Measurements from ENCODE around the gene TRAFD1.

The TRAFD1 gene

DNA sequence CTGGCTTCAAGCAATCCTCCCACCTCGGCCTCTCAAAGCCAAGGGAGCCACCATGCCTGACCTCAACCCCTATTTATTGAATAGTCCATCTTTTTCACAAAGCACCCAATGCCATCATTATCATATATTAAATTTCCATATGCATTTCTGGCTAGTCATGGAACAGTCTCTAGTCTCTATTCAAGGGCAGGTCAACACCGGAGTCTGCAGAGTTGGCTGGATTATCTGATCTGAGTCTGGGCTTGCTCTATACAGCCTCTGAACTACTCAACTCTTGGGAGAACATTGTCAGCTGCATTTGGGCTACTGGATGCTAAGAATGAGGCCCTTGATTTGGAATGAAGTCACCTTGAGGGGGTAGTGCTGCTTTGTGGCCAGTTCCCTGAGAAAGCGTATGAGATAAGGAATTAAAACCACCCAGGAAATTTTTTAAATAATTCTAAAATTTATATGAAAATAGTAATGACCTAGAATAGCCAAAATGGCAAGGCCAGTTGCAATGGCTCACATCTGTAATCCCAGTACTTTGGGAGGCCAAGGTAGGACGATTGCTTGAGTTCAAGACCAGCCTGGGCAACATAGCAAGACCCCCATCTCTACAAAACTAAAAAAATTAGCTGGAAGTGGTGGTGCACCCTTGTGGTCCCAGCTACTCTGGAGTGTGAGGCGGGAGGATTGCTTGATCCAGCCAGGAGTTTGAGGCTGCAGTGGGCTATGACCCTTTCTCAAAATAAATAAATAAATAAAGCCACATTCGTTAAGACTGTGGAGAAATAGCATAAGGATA lies 9.9 kb upstream of the TRAFD1 start:
- no peak for DNase-seq (ENCODE audit: low read depth in 1 of 2, low spot score in 1 of 2)

GRCh38 chr12:112116232-112117060 lies 8.9 kb upstream of the TRAFD1 start:
- DNase-seq (ENCODE audit: low read depth in 1 of 2, low spot score in 1 of 2): no peak

- no peak for DNase-seq (ENCODE audit: low read depth in 1 of 2, low spot score in 1 of 2)
These were observed 7.7 kb upstream of the TRAFD1 start for GRCh38 chr12:112117685-112118084.

GRCh38 chr12:112121780-112122565 lies 3.4 kb upstream of the TRAFD1 start:
- DNase-seq (ENCODE audit: low read depth in 1 of 2, low spot score in 1 of 2): no peak

- no peak for DNase-seq (ENCODE audit: low read depth in 1 of 2, low spot score in 1 of 2)
These were observed 2.3 kb upstream of the TRAFD1 start for GRCh38 chr12:112122823-112123690.

- no peak for DNase-seq (ENCODE audit: low read depth in 1 of 2, low spot score in 1 of 2)
These were observed 476 bp upstream of the TRAFD1 start for GRCh38 chr12:112124918-112125249.

GRCh38 chr12:112126000-112126438 lies 659 bp downstream of the TRAFD1 start:
- no peak for DNase-seq (ENCODE audit: low read depth in 1 of 2, low spot score in 1 of 2)

DNA sequence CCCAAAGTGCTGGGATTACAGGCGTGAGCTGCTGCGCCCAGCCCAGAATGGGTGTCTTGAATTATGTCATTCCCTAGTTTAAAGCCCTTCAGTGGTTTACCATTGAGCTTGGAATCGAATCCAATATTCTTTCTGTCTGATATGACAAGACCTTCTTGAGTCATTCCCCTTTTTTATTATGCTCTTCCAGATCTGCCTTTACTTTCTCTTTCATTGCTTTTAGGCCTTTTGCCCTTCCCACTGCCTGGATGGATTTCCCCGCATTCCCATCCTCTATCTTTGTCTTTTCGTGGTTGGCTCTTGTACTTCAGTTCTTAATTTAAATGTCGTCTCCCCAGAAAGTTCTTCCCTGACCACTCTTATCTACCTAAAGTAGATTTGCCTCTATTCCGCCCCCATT lies 1.6 kb downstream of the TRAFD1 start:
- DNase-seq (ENCODE audit: low read depth in 1 of 2, low spot score in 1 of 2): no peak

- DNase-seq (ENCODE audit: low read depth in 1 of 2, low spot score in 1 of 2): no peak
These were observed 5.2 kb downstream of the TRAFD1 start for GRCh38 chr12:112130441-112130998.

- no peak for DNase-seq (ENCODE audit: low read depth in 1 of 2, low spot score in 1 of 2)
These were observed 6.3 kb downstream of the TRAFD1 start for GRCh38 chr12:112131686-112132085.

DNA sequence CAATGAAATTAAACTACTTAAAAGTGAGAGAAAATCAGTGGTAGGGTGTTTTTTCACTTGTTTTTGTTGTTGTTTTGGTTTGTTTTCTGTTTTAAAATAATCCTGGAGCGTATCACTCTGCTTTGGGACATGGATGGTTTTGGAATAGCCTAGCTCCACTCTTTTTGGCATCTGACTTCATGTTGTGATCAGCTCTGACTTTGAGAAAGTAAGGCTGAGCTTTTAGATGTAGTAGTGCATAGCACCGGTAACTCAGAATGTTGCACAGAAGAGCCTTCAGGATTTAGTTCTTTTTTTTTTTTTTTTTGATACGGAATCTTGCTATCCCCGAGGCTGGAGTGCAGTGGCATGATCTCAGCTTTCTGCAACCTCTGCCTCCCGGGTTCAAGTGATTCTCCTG lies 8.1 kb downstream of the TRAFD1 start:
- DNase-seq (ENCODE audit: low read depth in 1 of 2, low spot score in 1 of 2): no peak

GRCh38 chr12:112134731-112135130 lies 9.4 kb downstream of the TRAFD1 start:
- no peak for DNase-seq (ENCODE audit: low read depth in 1 of 2, low spot score in 1 of 2)

- no peak for DNase-seq (ENCODE audit: low read depth in 1 of 2, low spot score in 1 of 2)
These were observed 15.4 kb downstream of the TRAFD1 start for GRCh38 chr12:112140728-112141127.

DNA sequence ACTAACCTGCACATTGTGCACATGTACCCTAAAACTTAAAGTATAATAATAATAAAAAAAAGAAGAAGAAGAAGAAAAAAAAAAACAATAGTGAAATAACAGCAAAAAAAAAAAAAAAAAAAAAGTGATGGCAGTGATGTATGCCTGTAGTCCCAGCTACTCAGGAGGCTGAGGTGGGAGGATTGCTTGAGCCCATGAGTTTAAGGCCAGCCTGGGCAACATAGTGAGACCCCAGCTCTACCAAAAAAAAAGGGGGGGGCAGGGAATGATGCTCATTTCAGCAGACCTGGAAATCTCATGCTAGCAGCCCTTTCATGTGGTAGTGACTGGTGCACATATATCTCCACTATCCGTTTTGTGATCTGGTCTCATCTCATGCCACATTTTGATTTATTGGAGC lies 20.8 kb downstream of the TRAFD1 start:
- no peak for DNase-seq (ENCODE audit: low read depth in 1 of 2, low spot score in 1 of 2)

DNA sequence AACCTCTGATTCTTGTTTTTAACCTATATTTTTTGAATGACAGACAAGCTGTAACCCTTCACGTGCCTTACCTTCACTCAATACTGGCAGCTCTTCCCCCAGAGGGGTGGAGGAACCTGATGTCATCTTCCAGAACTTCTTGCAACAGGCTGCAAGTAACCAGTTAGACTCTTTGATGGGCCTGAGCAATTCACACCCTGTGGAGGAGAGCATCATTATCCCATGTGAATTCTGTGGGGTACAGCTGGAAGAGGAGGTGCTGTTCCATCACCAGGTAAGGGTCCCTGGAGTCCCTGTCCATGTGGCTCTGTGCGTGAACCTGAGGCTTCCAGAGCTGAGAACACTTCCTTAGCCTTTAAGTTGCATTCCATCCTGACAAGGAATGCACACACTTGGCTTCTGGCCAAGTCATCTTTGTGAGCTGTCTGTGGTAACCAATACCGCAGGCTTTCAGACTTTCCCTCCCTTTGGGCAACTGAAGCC lies 22.7 kb downstream of the TRAFD1 start:
- no peak for DNase-seq (ENCODE audit: low read depth in 1 of 2, low spot score in 1 of 2)

DNA sequence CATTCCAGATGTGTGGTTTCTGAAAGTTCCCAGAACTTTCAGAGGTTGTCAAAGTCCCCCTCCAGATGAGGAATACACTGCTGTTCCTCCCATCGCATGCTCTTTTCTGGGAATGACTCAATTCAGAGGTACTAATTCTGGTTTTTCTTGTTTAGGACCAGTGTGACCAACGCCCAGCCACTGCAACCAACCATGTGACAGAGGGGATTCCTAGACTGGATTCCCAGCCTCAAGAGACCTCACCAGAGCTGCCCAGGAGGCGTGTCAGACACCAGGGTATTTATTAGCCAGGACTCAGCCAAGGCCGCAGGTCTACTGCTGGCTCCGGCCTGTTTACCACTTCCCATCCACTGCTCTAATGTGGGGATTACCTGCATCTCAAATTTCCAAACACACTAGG lies 24.2 kb downstream of the TRAFD1 start:
- DNase-seq (ENCODE audit: low read depth in 1 of 2, low spot score in 1 of 2): no peak

GRCh38 chr12:112151766-112152541 lies 26.6 kb downstream of the TRAFD1 start:
- DNase-seq (ENCODE audit: low read depth in 1 of 2, low spot score in 1 of 2): no peak

GRCh38 chr12:112153181-112153892 lies 28.0 kb downstream of the TRAFD1 start:
- DNase-seq (ENCODE audit: low read depth in 1 of 2, low spot score in 1 of 2): no peak

GRCh38 chr12:112153893-112154219 lies 28.5 kb downstream of the TRAFD1 start:
- no peak for DNase-seq (ENCODE audit: low read depth in 1 of 2, low spot score in 1 of 2)

Measured in stimulated activated CD4-positive, alpha-beta T cell treated with anti-CD3 and anti-CD28 coated beads, Interleukin-15, amount 100 ng/mL, for 1 hour (primary cell).